ENCODE data around the gene MS4A7.

MS4A7 gene

GRCh38 chr11:60371386-60371785, 6.9 kb upstream of the MS4A7 start:
- DNase-seq (ENCODE audit: low read depth in 2 of 2), result no peak

DNA sequence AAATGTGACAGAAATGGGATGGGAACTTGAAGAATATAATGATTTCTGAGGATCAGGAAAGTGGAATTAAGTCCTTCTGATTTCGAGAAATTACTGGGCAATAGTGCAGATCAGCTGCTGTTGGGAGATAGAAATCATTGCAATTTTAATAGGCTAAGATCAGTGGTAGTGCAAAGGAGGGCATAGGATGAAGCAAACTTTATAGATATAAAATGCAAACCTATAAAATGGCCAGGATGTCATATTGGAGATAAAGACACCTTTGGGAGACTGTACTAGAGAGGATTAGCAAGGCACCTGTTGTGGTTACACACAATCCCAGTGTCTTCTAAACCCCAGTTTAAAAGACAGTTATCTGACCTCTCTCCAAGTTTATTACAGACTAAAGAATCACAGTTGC, 6.5 kb upstream of the MS4A7 start:
- DNase-seq (ENCODE audit: low read depth in 2 of 2), result no peak

GRCh38 chr11:60372767-60373166, 5.6 kb upstream of the MS4A7 start:
- no peak for DNase-seq (ENCODE audit: low read depth in 2 of 2)

GRCh38 chr11:60375316-60375715, 3.0 kb upstream of the MS4A7 start:
- no peak for DNase-seq (ENCODE audit: low read depth in 2 of 2)

DNA sequence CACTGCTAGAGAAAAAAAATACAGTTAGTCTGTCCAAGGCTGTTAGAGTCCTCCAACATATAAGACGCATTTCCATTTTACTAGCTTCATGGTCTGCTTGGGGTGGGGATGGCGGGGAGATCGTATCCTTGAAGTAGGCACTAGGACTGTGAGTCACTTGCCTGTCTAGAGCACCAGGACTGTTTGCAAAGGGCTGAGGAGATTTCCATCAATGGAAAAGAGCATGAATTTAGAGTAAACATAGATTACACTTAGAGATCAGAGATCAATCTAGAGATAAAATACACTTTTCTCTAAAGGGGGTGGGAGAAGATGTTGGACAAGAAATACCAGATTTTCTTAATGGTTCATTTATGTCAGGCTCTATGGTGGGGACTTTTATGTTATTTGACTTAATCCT, 1.7 kb upstream of the MS4A7 start:
- no peak for DNase-seq (ENCODE audit: low read depth in 2 of 2)

GRCh38 chr11:60377401-60378136, 763 bp upstream of the MS4A7 start:
- no peak for DNase-seq (ENCODE audit: low read depth in 2 of 2)

DNA sequence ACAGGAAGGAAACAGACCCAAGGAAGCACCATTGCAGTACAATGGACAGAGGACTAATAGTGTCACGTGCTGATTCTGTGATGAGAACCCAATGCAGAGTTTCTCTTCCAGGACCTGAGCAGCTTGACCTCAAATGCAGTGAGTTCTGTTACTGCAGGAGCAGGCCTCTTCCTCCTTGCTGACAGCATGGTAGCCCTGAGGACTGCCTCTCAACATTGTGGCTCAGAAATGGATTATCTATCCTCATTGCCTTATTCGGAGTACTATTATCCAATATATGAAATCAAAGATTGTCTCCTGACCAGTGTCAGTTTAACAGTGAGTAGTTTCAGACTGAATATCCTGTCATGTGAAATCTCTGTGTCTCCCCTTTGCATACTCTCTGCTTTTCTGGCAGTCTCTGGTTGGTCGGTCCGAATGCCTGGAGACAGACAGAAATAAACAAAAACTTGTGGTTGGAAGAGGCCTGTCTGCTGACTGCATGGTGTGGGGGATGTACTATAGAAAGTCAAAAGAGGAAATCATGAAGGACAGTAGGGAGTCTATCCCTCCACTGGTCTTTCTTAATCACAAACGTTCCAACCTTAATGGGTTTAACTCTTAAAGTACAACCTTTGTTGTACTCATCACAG, 11.1 kb downstream of the MS4A7 start:
- DNase-seq (ENCODE audit: low read depth in 2 of 2), result no peak

GRCh38 chr11:60390419-60390818, 12.1 kb downstream of the MS4A7 start:
- DNase-seq (ENCODE audit: low read depth in 2 of 2), result no peak

DNA sequence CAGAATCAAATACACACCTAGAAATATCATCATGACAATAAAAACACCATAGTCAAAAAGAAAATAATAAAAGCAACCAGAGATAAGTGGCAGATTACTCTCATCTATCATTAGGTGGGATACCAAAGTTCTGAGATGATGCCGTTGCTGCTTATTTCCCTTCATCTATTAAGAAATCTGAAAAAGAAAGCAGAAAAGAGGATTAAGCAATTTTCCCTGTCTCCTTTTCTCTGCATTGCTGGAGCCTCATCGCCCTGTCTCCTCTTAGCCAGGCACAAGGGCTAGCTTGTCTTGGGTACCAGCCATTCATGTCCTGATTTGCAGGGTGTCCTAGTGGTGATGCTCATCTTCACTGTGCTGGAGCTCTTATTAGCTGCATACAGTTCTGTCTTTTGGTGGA, 14.0 kb downstream of the MS4A7 start:
- DNase-seq (ENCODE audit: low read depth in 2 of 2), result no peak

DNA sequence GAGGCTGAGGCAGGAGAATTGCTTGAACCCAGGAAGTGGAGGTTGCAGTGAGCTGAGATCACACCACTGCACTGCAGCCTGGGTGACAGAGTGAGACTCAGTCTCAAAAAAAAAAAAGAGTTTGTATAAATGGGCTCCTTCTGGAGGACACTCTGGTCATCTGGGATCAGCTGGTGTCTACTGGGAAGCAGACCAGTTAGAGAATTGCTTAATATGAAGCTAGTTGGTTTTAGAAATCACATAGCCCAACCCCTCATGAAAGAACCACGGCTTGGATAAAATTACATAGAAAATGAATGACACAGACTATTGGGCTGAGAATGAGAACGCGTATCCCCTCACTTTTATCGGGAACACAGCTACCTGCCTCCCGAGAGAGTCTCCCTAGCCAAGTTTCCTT, 14.7 kb downstream of the MS4A7 start:
- DNase-seq (ENCODE audit: low read depth in 2 of 2), result no peak

DNA sequence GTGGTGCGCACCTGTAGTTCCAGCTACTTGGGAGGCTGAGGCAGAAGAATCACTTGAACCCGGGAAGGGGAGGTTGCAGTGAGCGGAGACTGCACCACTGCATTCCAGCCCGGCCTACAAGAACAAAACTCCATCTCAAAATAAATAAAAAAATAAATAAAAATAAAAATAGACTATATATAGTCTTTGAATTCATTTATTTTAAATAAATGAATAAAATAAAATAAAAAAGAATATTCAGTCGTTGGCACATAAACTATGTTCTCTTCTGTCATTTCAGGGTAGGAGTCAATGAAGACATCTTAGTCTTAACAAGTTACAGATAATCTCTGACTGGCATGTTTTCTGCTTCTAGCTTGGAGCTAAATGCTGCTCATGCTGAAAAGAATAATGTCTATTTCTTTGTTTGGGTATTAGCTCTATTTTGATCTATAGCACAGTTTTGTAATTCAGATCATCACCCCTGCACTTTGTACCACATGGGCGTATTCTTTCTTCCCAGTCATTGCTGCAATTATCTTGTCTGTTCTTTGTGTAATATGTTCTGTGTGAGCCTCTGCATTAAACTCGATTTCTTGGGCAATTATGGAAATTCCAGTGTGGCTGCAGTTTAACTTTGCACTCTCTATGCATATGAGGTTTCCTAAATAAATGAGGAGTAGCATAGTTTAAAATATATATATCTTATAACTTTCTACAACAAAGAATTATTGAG, 16.5 kb downstream of the MS4A7 start:
- DNase-seq (ENCODE audit: low read depth in 2 of 2), result no peak

DNA sequence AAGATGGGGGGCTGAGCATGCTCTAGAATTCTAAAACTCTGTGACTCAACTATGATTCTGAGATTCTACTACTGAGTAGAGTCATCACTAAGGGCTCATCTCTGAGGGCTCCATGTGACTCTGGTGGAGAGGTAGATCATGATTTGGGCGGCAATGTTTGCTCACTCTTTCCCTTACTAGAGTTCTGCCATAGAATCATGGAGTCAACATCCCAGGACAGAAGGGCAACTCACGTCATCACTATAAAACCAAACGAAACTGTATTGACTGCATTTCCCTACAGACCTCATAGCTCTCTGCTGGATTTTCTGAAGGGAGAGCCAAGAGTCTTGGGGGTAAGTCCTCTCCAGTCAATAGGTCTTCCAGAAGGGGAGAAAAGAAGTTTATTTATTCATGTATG, 18.1 kb downstream of the MS4A7 start, which contains the start of gene MS4A14:
TSS of gene MS4A14 (plus strand) at position 78 of the 400 bp plus-strand sequence. CDS start at position 198, 120 bp downstream.
- DNase-seq (ENCODE audit: low read depth in 2 of 2), result no peak

- no peak for DNase-seq (ENCODE audit: low read depth in 2 of 2)
Measured at GRCh38 chr11:60396799-60397198, 18.5 kb downstream of the MS4A7 start.

DNA sequence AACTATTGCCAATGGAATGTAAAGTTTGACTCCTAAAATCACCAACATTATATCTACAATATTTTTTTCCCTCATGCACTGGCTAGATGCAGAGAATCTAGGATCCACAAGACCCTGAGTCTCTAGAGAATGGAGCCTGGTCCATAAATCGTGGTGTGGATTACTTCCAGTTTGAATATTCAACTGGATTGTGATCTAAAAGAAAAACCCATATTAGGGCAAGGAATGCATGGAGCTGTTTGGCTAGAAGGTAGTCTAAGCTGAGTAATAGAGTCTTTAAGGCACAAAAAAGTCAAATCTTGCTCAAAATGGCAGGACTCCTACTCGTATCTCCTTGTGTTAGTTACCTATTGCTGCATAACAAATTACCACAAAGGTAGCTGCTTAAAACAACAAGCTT, 41.7 kb downstream of the MS4A7 start:
- no peak for DNase-seq (ENCODE audit: low read depth in 2 of 2)

- DNase-seq (ENCODE audit: low read depth in 2 of 2), result no peak
Measured at GRCh38 chr11:60422609-60423008, 44.3 kb downstream of the MS4A7 start.

- no peak for DNase-seq (ENCODE audit: low read depth in 2 of 2)
Measured at GRCh38 chr11:60428517-60428916, 50.2 kb downstream of the MS4A7 start.

- DNase-seq (ENCODE audit: low read depth in 2 of 2), result no peak
Measured at GRCh38 chr11:60429272-60429671, 50.9 kb downstream of the MS4A7 start, which contains the start of gene MS4A5. MS4A5 (plus strand) TSS chr11:60429572; CDS start chr11:60429675, 103 bp downstream.

- no peak for DNase-seq (ENCODE audit: low read depth in 2 of 2)
Measured at GRCh38 chr11:60431251-60431650, 52.9 kb downstream of the MS4A7 start.

- no peak for DNase-seq (ENCODE audit: low read depth in 2 of 2)
Measured at GRCh38 chr11:60433401-60433800, 55.1 kb downstream of the MS4A7 start.

All from stimulated activated CD8-positive, alpha-beta memory T cell treated with anti-CD3 and anti-CD28 coated beads, Interleukin-15, amount 100 ng/mL, for 48 hours (primary cell).